ENCODE measurements around the gene CMC2.

CMC2 gene

DNA sequence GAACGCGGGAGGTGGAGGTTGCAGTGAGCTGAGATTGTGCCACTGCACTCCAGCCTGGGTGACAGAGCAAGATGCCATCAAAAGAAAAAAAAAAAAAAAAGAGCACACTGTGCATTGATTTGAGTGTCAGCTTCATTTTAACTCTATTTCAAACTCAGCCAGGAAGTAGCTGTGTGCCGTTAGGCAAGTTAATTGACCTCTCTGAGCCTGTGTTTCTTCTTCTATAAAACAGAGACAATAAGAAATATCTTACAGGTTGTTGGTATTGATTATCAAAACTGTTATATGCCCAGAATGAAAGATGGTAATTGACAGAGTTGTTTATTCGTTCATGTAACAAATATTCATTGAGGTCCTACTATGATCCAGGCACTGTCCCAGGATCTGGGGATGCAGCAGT, 83.3 kb downstream of the CMC2 start:
- no peak for DNase-seq

Data from NCI-H1105 treated with DMSO at 0.1 percent for 48 hours (cell line).